ENCODE data around the gene C9orf57. TPM values are rescaled to one million over a fixed set of nuclear protein-coding genes. Genes with fewer than 3 reads are reported as not detected.
A peak's percentile ranks its signal among the peaks of the same experiment; 100 is the strongest.

Gene C9orf57
- total RNA-seq, 1 donor from 2014 or later = not detected

- no peaks in the 10 kb centered on the region for H3K36me3 ChIP-seq
- peak; percentile 95 for TF ChIP-seq CTCF (IDR thresholded peaks at IDR 0.05; ENCODE audit: borderline replicate concordance)
- no peak overlapping the region for H3K4me3 ChIP-seq
- peak; percentile 70 for DNase-seq
- H3K27me3 ChIP-seq (ENCODE audit: low read depth) = no peaks in the 10 kb centered on the region
- H3K4me1 ChIP-seq = peaks cover 14% of the 10 kb centered on the region
- peak overlapping the region; percentile 31 for H3K27ac ChIP-seq (replicated peaks)
- no peaks in the 10 kb centered on the region for H3K9me3 ChIP-seq (replicated peaks)
- intact Hi-C loops (cut with micrococcal nuclease) = loop anchor here (5.0 kb wide), 1 partner anchor 233 kb away; no protein-coding TSS in a partner anchor
Observed at GRCh38 chr9:72038890-72039410, 21.5 kb downstream of the C9orf57 start.

- peak; percentile 44 for DNase-seq
- no peak overlapping the region for H3K4me3 ChIP-seq
Observed at GRCh38 chr9:72038408-72038807, 22.0 kb downstream of the C9orf57 start.

GRCh38 chr9:72037571-72037970, 22.8 kb downstream of the C9orf57 start:
- no peak for TF ChIP-seq CTCF (IDR thresholded peaks at IDR 0.05; ENCODE audit: borderline replicate concordance)
- no peaks in the 10 kb centered on the region for H3K27me3 ChIP-seq (ENCODE audit: low read depth)
- no peaks in the 10 kb centered on the region for H3K9me3 ChIP-seq (replicated peaks)
- no peaks in the 10 kb centered on the region for H3K36me3 ChIP-seq
- H3K4me3 ChIP-seq = no peak overlapping the region
- intact Hi-C loops (cut with micrococcal nuclease) = loop anchor here (5.0 kb wide), 1 partner anchor 235 kb away; no protein-coding TSS in a partner anchor
- H3K27ac ChIP-seq (replicated peaks) = peak overlapping the region; percentile 58
- H3K4me1 ChIP-seq = peaks cover 14% of the 10 kb centered on the region
- no peak for DNase-seq

More at GRCh38 chr9:72038408-72038807, 22.0 kb downstream of the C9orf57 start:
- Histone ChIP-seq H3K36me3 (no peaks in the 10 kb centered on the region), H3K27ac (replicated peaks) (peak overlapping the region; percentile 58), H3K4me1 (peaks cover 14% of the 10 kb centered on the region), H3K9me3 (replicated peaks) (no peaks in the 10 kb centered on the region), H3K27me3 (ENCODE audit: low read depth) (no peaks in the 10 kb centered on the region)
- intact Hi-C loops (cut with micrococcal nuclease) = loop anchor here (5.0 kb wide), 1 partner anchor 234 kb away; no protein-coding TSS in a partner anchor
- TF ChIP-seq CTCF (IDR thresholded peaks at IDR 0.05; ENCODE audit: borderline replicate concordance) = no peak

- intact Hi-C loops (cut with micrococcal nuclease) = no loop called here
- no peaks in the 10 kb centered on the region for H3K36me3 ChIP-seq
- no peaks in the 10 kb centered on the region for H3K9me3 ChIP-seq (replicated peaks)
- no peaks in the 10 kb centered on the region for H3K27me3 ChIP-seq (ENCODE audit: low read depth)
- H3K27ac ChIP-seq (replicated peaks) = no peak overlapping the region
- peaks cover 4% of the 10 kb centered on the region for H3K4me1 ChIP-seq
- no peak for TF ChIP-seq CTCF (IDR thresholded peaks at IDR 0.05; ENCODE audit: borderline replicate concordance)
- DNase-seq = no peak
- H3K4me3 ChIP-seq = no peak overlapping the region
Observed at GRCh38 chr9:72030767-72031166, 29.6 kb downstream of the C9orf57 start.

- Histone ChIP-seq H3K27ac (replicated peaks) (no peak overlapping the region), H3K36me3 (no peaks in the 10 kb centered on the region), H3K4me1 (peaks cover under 1% of the 10 kb centered on the region), H3K4me3 (no peak overlapping the region), H3K27me3 (ENCODE audit: low read depth) (no peaks in the 10 kb centered on the region), H3K9me3 (replicated peaks) (no peaks in the 10 kb centered on the region)
- TF ChIP-seq CTCF (IDR thresholded peaks at IDR 0.05; ENCODE audit: borderline replicate concordance) = no peak
- intact Hi-C loops (cut with micrococcal nuclease) = no loop called here
- DNase-seq = no peak
Observed at GRCh38 chr9:72029986-72030385, 30.4 kb downstream of the C9orf57 start.
